Mesenteric fat pad (tissue), 1 donor: ENCODE measurements around the gene CTBP1. TPM values are rescaled to one million over a fixed set of nuclear protein-coding genes. Genes with fewer than 3 reads are reported as not detected.

Experiments used
- DNase-seq: peaks from one replicate; pipeline ENCODE4 v3.0.0-alpha.2; 2020; ENCODE audit warnings: low spot score
- total RNA-seq: library from RNA; stranded (reverse); fragmentation: NEBNext Ultra II Directional; extraction: Animal tissue kit (Norgen Biotek cat#: 25700); gene quantifications from one replicate; pipeline ENCODE4 v1.2.1, GENCODE V29; 2021
- donor health status: DM: yes; HTN: yes; CAD: no.

Gene CTBP1
- total RNA-seq, 1 donor from 2014 or later: 147 TPM

GRCh38 chr4:1225272-1226143, 23.4 kb downstream of the CTBP1 start:
- DNase-seq: no peak

- DNase-seq: no peak
Measured at GRCh38 chr4:1223841-1224809, 24.8 kb downstream of the CTBP1 start.

GRCh38 chr4:1222938-1223690, 25.8 kb downstream of the CTBP1 start:
- no peak for DNase-seq

GRCh38 chr4:1222036-1222789, 26.7 kb downstream of the CTBP1 start:
- DNase-seq: no peak

- DNase-seq: no peak
Measured at GRCh38 chr4:1221155-1221870, 27.6 kb downstream of the CTBP1 start.

- DNase-seq: no peak
Measured at GRCh38 chr4:1220566-1220965, 28.4 kb downstream of the CTBP1 start.

GRCh38 chr4:1219566-1219950, 29.4 kb downstream of the CTBP1 start:
- no peak for DNase-seq

- DNase-seq: no peak
Measured at GRCh38 chr4:1218634-1219565, 30.0 kb downstream of the CTBP1 start.

GRCh38 chr4:1217366-1217765, 31.6 kb downstream of the CTBP1 start:
- no peak for DNase-seq

GRCh38 chr4:1216869-1217294, 32.0 kb downstream of the CTBP1 start:
- no peak for DNase-seq

- DNase-seq: no peak
Measured at GRCh38 chr4:1216076-1216614, 32.8 kb downstream of the CTBP1 start.

GRCh38 chr4:1215141-1216075, 33.5 kb downstream of the CTBP1 start:
- no peak for DNase-seq

GRCh38 chr4:1214101-1215095, 34.5 kb downstream of the CTBP1 start:
- DNase-seq: no peak

GRCh38 chr4:1213336-1213995, 35.5 kb downstream of the CTBP1 start:
- no peak for DNase-seq

- DNase-seq: no peak
Measured at GRCh38 chr4:1212546-1213335, 36.2 kb downstream of the CTBP1 start.
